ENCODE results near the gene IPO11.

Gene IPO11

GRCh38 chr5:62606878-62607277 lies 194.3 kb downstream of the IPO11 start:
- TF ChIP-seq EZH2phosphoT487 (IDR thresholded peaks at IDR 0.05; ENCODE audit: borderline replicate concordance) (no peak), CTCF (conservative IDR thresholded peaks at IDR 0.05; ENCODE audit: low read length) (no peak)

GRCh38 chr5:62607615-62608014 lies 195.1 kb downstream of the IPO11 start:
- Histone ChIP-seq H3K9me2 (replicated peaks; ENCODE audit: low read depth, low read length) (no peaks in the 10 kb centered on the region), H3K9me3 (ENCODE audit: insufficient read depth, low read depth, low read length) (no peaks in the 10 kb centered on the region), H3K36me3 (ENCODE audit: insufficient read depth, low read length) (peaks cover 35% of the 10 kb centered on the region)

More at GRCh38 chr5:62606878-62607277, 194.3 kb downstream of the IPO11 start:
- Histone ChIP-seq H3K4me3 (ENCODE audit: low read length, poor library complexity, severe bottlenecking) (no peak overlapping the region), H3K4me1 (ENCODE audit: insufficient read depth, low read length, poor library complexity, severe bottlenecking) (peaks cover 7% of the 10 kb centered on the region), H3K9ac (ENCODE audit: low read depth, low read length, poor library complexity, severe bottlenecking) (no peak overlapping the region), H3K9me3 (ENCODE audit: insufficient read depth, low read depth, low read length) (no peaks in the 10 kb centered on the region), H3F3A (ENCODE audit: low read depth) (0 out of 2 replicates have a peak, but pooled peaks cover 2% of the 10 kb centered on the region), H3K79me2 (ENCODE audit: insufficient read depth, low read length) (no peaks in the 10 kb centered on the region), H4K20me1 (ENCODE audit: insufficient read depth, low read length, poor library complexity, severe bottlenecking) (no peaks in the 10 kb centered on the region), H3K9me2 (replicated peaks; ENCODE audit: low read depth, low read length) (no peaks in the 10 kb centered on the region), H3K4me2 (ENCODE audit: low read depth, low read length, poor library complexity, severe bottlenecking) (no peak overlapping the region), H3K36me3 (ENCODE audit: insufficient read depth, low read length) (peaks cover 38% of the 10 kb centered on the region), H3K27me3 (ENCODE audit: insufficient read depth, low read length, poor library complexity, severe bottlenecking) (no peaks in the 10 kb centered on the region), H2AFZ (ENCODE audit: low read length) (no peak overlapping the region)

GRCh38 chr5:62608529-62609511 lies 196.3 kb downstream of the IPO11 start:
- no peak overlapping the region for H2AFZ ChIP-seq (ENCODE audit: low read length)
- no peak for TF ChIP-seq CTCF (conservative IDR thresholded peaks at IDR 0.05; ENCODE audit: low read length)
- H3K4me3 ChIP-seq (ENCODE audit: low read length, poor library complexity, severe bottlenecking) = no peak overlapping the region
- H3K36me3 ChIP-seq (ENCODE audit: insufficient read depth, low read length) = peaks cover 26% of the 10 kb centered on the region
- peaks cover 4% of the 10 kb centered on the region for H3K4me1 ChIP-seq (ENCODE audit: insufficient read depth, low read length, poor library complexity, severe bottlenecking)
- no peaks in the 10 kb centered on the region for H3K9me2 ChIP-seq (replicated peaks; ENCODE audit: low read depth, low read length)
- H3K27me3 ChIP-seq (ENCODE audit: insufficient read depth, low read length, poor library complexity, severe bottlenecking) = no peaks in the 10 kb centered on the region
- H3K9me3 ChIP-seq (ENCODE audit: insufficient read depth, low read depth, low read length) = no peaks in the 10 kb centered on the region
- H4K20me1 ChIP-seq (ENCODE audit: insufficient read depth, low read length, poor library complexity, severe bottlenecking) = no peaks in the 10 kb centered on the region
- no peak overlapping the region for H3K9ac ChIP-seq (ENCODE audit: low read depth, low read length, poor library complexity, severe bottlenecking)
- H3K79me2 ChIP-seq (ENCODE audit: insufficient read depth, low read length) = no peaks in the 10 kb centered on the region
- H3F3A ChIP-seq (ENCODE audit: low read depth) = no peaks in the 10 kb centered on the region
- H3K4me2 ChIP-seq (ENCODE audit: low read depth, low read length, poor library complexity, severe bottlenecking) = no peak overlapping the region

More at GRCh38 chr5:62607615-62608014, 195.1 kb downstream of the IPO11 start:
- H3K4me2 ChIP-seq (ENCODE audit: low read depth, low read length, poor library complexity, severe bottlenecking) = no peak overlapping the region
- TF ChIP-seq EZH2phosphoT487 (IDR thresholded peaks at IDR 0.05; ENCODE audit: borderline replicate concordance) (no peak), CTCF (conservative IDR thresholded peaks at IDR 0.05; ENCODE audit: low read length) (no peak)
- peaks cover 4% of the 10 kb centered on the region for H3K4me1 ChIP-seq (ENCODE audit: insufficient read depth, low read length, poor library complexity, severe bottlenecking)
- H4K20me1 ChIP-seq (ENCODE audit: insufficient read depth, low read length, poor library complexity, severe bottlenecking) = no peaks in the 10 kb centered on the region
- no peaks in the 10 kb centered on the region for H3K27me3 ChIP-seq (ENCODE audit: insufficient read depth, low read length, poor library complexity, severe bottlenecking)
- H3K9ac ChIP-seq (ENCODE audit: low read depth, low read length, poor library complexity, severe bottlenecking) = no peak overlapping the region
- no peaks in the 10 kb centered on the region for H3K79me2 ChIP-seq (ENCODE audit: insufficient read depth, low read length)
- H3F3A ChIP-seq (ENCODE audit: low read depth) = no peaks in the 10 kb centered on the region
- no peak overlapping the region for H3K4me3 ChIP-seq (ENCODE audit: low read length, poor library complexity, severe bottlenecking)
- no peak overlapping the region for H2AFZ ChIP-seq (ENCODE audit: low read length)

Measured in Loucy (cell line).